HepG2 (cell line): ENCODE measurements around the gene SNRPD3. TPM values are rescaled to one million over a fixed set of nuclear protein-coding genes. Genes with fewer than 3 reads are reported as not detected.

Source experiments
- EZH2 ChIP-seq: conservative IDR thresholded peaks from 2 replicates; pipeline ENCODE4 v1.6.1; 2012; ENCODE audit warnings: mild to moderate bottlenecking, low read depth, low read length, moderate library complexity
- JUNB ChIP-seq: sonication (generic); formaldehyde crosslinking; IDR thresholded peaks from 2 replicates; pipeline ENCODE4 v1.8.0; 2022; ENCODE audit warnings: missing genetic modification reagents, mild to moderate bottlenecking, borderline replicate concordance
- MAFK ChIP-seq, 2 experiments: IDR thresholded peaks in 1 of 2; conservative IDR thresholded peaks in 1 of 2; 2 replicates each; pipeline ENCODE4 v1.6.1; 2011; ENCODE audit warnings: improper control_type of control experiment in 2 of 2, low read length in 2 of 2
- MYC ChIP-seq: sonication (generic); formaldehyde crosslinking; IDR thresholded peaks from 2 replicates; pipeline ENCODE4 v1.9.0; 2021; ENCODE audit warnings: missing genetic modification reagents, borderline replicate concordance
- NRL ChIP-seq: sonication (generic); formaldehyde crosslinking; IDR thresholded peaks from 2 replicates; pipeline ENCODE4 v1.5.0; 2020; ENCODE audit warnings: missing genetic modification reagents, mild to moderate bottlenecking, moderate library complexity, borderline replicate concordance
- RAD21 ChIP-seq: fragments of 450-650 bp; formaldehyde crosslinking; IDR thresholded peaks from 2 replicates; pipeline ENCODE4 v1.5.0; 2020; ENCODE audit warnings: mild to moderate bottlenecking
- SALL2 ChIP-seq: sonication (generic); formaldehyde crosslinking; IDR thresholded peaks from 2 replicates; pipeline ENCODE4 v1.8.1; 2023; ENCODE audit warnings: mild to moderate bottlenecking, missing genetic modification reagents, inconsistent platforms
- SIN3A ChIP-seq: IDR thresholded peaks from 2 replicates; pipeline ENCODE4 v1.6.1; 2011; ENCODE audit warnings: low read depth, mild to moderate bottlenecking, control low read depth, low read length, borderline replicate concordance
- ZBTB40 ChIP-seq, 2 experiments: fragments of 450-650 bp in 1 of 2; sonication (generic) in 1 of 2; formaldehyde crosslinking in 1 of 2; IDR thresholded peaks; 2 replicates each; pipeline versions ENCODE4 v1.6.1 to v1.8.0; 2016 to 2022; ENCODE audit warnings: antibody characterized with exemption in 1 of 2, mild to moderate bottlenecking in 1 of 2, missing genetic modification reagents in 1 of 2
- ZMYM3 ChIP-seq: sonication (generic); formaldehyde crosslinking; IDR thresholded peaks from 2 replicates; pipeline ENCODE4 v1.5.1; 2020; ENCODE audit warnings: mild to moderate bottlenecking, missing genetic modification reagents
- ZNF577 ChIP-seq: sonication (generic); formaldehyde crosslinking; IDR thresholded peaks from 2 replicates; pipeline ENCODE4 v1.4.0; 2020; ENCODE audit warnings: mild to moderate bottlenecking, low read depth, missing genetic modification reagents, borderline replicate concordance
- polyA plus RNA-seq, 8 experiments: library from polyadenylated mRNA; depleted of rRNA in 3 of 8; stranded (reverse) in 7 of 8; unstranded in 1 of 8; fragments of >200 nt; fragmentation: Illumina TruSeq in 4 of 8; extraction: Trizol in 4 of 8; gene quantifications; 2 replicates each; pipeline versions ENCODE4 v1.2.1 to v1.2.3, GENCODE V29; 2011 to 2016; ENCODE audit warnings: low read depth in 4 of 8, missing spikeins in 1 of 8, mixed read lengths in 1 of 8; ENCODE audit not compliant: insufficient read depth in 1 of 8
- total RNA-seq, 5 experiments: library from RNA; depleted of rRNA; stranded (reverse); fragments of >200 nt; fragmentation: Illumina TruSeq; extraction: Trizol; gene quantifications; 2 replicates each; pipeline ENCODE4 v1.2.3, GENCODE V29; 2016; ENCODE audit warnings: low read depth in 1 of 5
- TF ChIP-seq, protein P1 (sequence below): sonication (generic); formaldehyde crosslinking; IDR thresholded peaks from 2 replicates; pipeline ENCODE4 v1.4.0; 2020; ENCODE audit warnings: missing genetic modification reagents, borderline replicate concordance

SNRPD3 gene
- total and polyA plus RNA-seq, 2 of the 13 experiments (the other 11 are each of a cell fraction or from before 2014, with no cell fraction given) = 110 to 209 TPM

- TF ChIP-seq ZBTB40 (IDR thresholded peaks at IDR 0.05) (no peak), ZBTB40 (CRISPR knock-in tag; IDR thresholded peaks at IDR 0.05) (0 out of 2 replicates have a peak, but pooled peaks have one; percentile 26), SIN3A (no peak), SALL2 (CRISPR knock-in tag) (no peak), NRL (CRISPR knock-in tag) (no peak), JUNB (CRISPR knock-in tag) (peak; percentile 89), ZMYM3 (CRISPR knock-in tag) (peak; percentile 66; the same call in 1 of the 2 replicates), RAD21 (peak; percentile 96), ZNF577 (CRISPR knock-in tag) (no peak), EZH2 (no peak), MYC (no peak; the same call in 1 of the 2 replicates), MAFK (conservative IDR thresholded peaks at IDR 0.05 in 1 of 2, IDR thresholded peaks at IDR 0.05 in 1 of 2; ENCODE audit: low read length in 2 of 2) (no peak)
- TF ChIP-seq, protein P1, sequence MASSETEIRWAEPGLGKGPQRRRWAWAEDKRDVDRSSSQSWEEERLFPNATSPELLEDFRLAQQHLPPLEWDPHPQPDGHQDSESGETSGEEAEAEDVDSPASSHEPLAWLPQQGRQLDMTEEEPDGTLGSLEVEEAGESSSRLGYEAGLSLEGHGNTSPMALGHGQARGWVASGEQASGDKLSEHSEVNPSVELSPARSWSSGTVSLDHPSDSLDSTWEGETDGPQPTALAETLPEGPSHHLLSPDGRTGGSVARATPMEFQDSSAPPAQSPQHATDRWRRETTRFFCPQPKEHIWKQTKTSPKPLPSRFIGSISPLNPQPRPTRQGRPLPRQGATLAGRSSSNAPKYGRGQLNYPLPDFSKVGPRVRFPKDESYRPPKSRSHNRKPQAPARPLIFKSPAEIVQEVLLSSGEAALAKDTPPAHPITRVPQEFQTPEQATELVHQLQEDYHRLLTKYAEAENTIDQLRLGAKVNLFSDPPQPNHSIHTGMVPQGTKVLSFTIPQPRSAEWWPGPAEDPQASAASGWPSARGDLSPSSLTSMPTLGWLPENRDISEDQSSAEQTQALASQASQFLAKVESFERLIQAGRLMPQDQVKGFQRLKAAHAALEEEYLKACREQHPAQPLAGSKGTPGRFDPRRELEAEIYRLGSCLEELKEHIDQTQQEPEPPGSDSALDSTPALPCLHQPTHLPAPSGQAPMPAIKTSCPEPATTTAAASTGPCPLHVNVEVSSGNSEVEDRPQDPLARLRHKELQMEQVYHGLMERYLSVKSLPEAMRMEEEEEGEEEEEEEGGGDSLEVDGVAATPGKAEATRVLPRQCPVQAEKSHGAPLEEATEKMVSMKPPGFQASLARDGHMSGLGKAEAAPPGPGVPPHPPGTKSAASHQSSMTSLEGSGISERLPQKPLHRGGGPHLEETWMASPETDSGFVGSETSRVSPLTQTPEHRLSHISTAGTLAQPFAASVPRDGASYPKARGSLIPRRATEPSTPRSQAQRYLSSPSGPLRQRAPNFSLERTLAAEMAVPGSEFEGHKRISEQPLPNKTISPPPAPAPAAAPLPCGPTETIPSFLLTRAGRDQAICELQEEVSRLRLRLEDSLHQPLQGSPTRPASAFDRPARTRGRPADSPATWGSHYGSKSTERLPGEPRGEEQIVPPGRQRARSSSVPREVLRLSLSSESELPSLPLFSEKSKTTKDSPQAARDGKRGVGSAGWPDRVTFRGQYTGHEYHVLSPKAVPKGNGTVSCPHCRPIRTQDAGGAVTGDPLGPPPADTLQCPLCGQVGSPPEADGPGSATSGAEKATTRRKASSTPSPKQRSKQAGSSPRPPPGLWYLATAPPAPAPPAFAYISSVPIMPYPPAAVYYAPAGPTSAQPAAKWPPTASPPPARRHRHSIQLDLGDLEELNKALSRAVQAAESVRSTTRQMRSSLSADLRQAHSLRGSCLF (CRISPR knock-in tag) = no peak
Observed at GRCh38 chr22:24525416-24526037, 30.3 kb upstream of the SNRPD3 start (continued).
